ENCODE results near the gene PBRM1.

PBRM1 gene

DNA sequence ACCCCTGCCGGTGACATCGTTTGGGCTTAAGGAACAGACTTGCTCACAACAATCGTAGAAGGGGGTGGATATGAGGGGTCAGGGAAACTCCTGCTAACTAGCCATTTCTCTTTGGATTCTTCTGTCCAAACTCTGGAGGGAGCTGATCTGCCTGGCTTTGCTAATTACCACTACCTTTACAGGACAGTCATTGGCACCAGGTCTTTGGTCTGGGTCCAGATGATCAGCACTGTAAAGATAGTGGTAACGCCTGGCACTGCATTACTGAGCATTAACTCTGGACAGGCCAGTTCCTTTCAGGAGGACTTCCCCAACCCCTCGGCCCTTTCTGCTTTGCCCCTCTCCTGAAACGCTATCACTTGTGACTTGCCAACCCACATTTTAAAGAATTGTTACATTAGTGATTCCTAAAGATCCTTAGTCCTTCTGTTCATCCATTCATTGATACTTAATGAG lies 148.5 kb downstream of the PBRM1 start:
- no peak for DNase-seq (ENCODE audit: extremely low read depth, low read depth)
- TF ChIP-seq, protein P1, sequence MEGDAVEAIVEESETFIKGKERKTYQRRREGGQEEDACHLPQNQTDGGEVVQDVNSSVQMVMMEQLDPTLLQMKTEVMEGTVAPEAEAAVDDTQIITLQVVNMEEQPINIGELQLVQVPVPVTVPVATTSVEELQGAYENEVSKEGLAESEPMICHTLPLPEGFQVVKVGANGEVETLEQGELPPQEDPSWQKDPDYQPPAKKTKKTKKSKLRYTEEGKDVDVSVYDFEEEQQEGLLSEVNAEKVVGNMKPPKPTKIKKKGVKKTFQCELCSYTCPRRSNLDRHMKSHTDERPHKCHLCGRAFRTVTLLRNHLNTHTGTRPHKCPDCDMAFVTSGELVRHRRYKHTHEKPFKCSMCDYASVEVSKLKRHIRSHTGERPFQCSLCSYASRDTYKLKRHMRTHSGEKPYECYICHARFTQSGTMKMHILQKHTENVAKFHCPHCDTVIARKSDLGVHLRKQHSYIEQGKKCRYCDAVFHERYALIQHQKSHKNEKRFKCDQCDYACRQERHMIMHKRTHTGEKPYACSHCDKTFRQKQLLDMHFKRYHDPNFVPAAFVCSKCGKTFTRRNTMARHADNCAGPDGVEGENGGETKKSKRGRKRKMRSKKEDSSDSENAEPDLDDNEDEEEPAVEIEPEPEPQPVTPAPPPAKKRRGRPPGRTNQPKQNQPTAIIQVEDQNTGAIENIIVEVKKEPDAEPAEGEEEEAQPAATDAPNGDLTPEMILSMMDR (IDR thresholded peaks at IDR 0.05; ENCODE audit: low read depth, low read length, missing control alignments): no peak
- peak overlapping the region; percentile 97 for H3K4me3 ChIP-seq (replicated peaks; ENCODE audit: low read depth, low read length)

DNA sequence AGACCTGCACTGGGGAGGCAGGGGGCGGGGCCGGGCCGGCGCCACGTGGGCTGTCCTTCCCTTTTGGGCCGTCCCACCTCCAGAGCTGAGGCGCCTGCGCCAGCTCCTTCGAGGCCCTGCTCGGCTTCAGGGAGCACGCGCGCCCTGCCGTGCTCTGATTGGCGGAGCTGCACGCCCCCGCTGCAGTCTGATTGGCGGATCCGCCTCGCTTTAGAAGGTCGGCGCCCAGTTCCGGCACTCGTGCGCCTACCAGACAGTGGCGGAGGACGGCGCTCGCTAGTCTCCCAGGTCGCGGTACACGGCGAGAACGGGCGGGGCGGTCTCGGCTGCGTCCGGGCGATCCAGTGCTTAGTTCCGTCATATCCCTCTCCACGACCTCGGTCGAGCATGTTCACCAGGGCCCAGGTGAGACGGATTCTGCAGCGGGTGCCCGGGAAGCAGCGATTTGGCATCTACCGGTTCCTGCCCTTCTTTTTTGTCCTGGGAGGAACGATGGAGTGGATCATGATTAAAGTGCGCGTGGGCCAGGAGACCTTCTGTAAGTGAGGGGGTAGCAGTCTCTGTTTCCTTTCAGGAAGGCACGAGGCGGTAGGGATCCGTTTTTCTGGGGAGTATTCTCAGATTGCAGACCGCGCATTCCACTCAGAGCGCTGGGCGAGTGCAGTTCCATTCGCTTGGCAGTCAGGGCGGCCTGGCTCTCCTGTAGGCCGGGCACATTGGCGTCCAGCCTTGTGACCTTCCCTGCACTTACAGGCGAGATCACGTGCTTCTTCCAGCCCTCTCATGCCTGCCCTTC lies 149.1 kb downstream of the PBRM1 start, which contains the start of gene UQCC5:
Gene UQCC5, plus strand, starts transcription at position 237 of the 796 bp plus-strand sequence. Its CDS starts 151 bp downstream, at position 388.
- TF ChIP-seq, protein P1 (IDR thresholded peaks at IDR 0.05; ENCODE audit: low read depth, low read length, missing control alignments): no peak
- peak within 1 kb of the TSS; percentile 97 for H3K4me3 ChIP-seq (replicated peaks; ENCODE audit: low read depth, low read length)
- DNase-seq (ENCODE audit: extremely low read depth, low read depth): peak; percentile 87

DNA sequence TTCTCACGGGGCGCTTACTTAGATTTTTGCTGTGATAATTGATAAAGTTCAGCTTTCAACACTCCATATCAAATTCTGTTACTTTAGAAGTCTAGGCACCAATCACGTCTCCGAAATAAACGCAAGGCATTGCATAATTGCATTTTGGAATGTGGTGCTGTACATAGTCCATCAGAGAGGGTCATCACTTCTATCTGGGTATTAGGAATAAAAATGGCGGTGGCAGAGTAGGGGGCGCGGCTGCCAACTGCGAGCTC lies 149.7 kb downstream of the PBRM1 start:
- TF ChIP-seq, protein P1 (IDR thresholded peaks at IDR 0.05; ENCODE audit: low read depth, low read length, missing control alignments): no peak
- no peak for DNase-seq (ENCODE audit: extremely low read depth, low read depth)
- H3K4me3 ChIP-seq (replicated peaks; ENCODE audit: low read depth, low read length): no peak overlapping the region; the same call in 1 of the 2 replicates

DNA sequence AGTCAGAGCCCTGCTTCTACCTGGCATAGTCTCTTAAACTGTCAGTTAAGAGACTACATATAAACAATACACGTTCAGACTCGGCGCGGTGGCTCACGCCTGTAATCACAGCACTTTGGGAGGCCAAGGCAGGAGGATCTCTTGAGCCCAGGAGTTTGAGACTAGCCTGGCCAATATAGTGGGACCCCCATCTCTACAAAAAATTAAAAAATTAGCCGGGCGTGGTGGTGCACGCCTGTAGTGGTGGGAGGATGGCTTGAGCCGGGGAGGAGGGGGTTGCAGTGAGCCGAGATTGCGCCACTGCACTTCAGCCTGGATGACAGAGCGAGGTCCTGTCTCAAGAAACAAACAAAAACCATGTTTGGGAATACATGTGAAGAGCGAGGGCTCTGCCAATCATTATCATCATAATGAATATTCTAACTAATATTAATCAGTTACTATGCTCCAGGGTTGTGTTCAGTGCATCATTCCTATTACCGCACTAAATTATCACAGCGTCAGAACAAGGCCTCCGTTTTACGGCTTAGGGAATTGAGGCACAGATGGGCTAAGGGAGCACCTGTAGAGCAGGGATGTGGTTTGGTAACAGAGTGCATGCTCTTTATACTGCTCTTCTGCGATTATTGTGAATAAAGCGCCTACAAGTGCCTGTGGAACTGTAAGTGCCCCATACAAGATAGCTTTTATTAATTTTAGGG lies 150.2 kb downstream of the PBRM1 start:
- H3K4me3 ChIP-seq (replicated peaks; ENCODE audit: low read depth, low read length): peak overlapping the region; percentile 53
- DNase-seq (ENCODE audit: extremely low read depth, low read depth): no peak
- TF ChIP-seq, protein P1 (IDR thresholded peaks at IDR 0.05; ENCODE audit: low read depth, low read length, missing control alignments): no peak

DNA sequence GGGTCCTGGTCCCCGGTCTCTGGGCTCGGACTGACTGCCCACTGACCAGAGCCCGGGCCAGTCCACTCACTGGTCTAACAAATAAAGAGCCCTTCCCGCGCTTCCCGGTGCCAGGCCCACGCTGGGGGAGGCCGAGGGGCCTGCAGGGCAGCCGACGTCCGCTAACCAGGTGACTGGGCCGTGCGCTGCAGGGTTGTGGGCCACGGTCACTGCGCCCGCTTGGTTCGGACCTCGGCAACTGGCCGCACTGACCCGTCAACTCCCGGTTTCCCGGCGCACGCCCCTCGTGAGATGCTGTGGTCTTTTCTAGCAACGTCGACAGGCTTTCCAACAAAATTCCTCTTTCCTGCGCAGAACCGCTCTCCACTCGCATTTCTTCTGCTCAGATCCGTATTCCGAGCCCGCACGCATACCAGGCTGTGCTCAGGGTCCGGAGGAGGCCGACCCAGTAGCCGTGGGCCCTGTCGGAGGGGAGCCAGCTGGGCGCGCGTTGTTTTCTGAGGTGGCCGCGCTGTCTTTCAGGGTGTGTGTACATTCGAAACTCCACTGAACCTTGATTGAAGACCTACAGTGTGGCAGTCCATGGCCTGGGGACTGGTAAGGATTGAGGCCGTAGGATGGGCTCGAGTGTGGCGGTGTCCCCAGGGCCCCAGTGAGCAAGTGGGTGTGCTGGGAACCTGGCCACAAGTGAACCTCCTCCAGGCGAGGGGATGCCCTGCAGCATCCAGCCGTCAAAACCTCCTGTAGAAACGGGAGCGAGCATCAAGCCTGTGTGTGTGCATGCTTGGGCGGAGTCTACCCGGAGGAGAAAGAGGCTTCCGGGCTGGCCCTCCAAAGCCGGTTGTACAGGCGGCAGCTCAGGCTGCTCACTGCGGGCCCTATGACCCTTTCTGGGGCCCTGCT lies 151.2 kb downstream of the PBRM1 start:
- peak overlapping the region; percentile 53 for H3K4me3 ChIP-seq (replicated peaks; ENCODE audit: low read depth, low read length)
- TF ChIP-seq, protein P1 (IDR thresholded peaks at IDR 0.05; ENCODE audit: low read depth, low read length, missing control alignments): no peak
- DNase-seq (ENCODE audit: extremely low read depth, low read depth): no peak

DNA sequence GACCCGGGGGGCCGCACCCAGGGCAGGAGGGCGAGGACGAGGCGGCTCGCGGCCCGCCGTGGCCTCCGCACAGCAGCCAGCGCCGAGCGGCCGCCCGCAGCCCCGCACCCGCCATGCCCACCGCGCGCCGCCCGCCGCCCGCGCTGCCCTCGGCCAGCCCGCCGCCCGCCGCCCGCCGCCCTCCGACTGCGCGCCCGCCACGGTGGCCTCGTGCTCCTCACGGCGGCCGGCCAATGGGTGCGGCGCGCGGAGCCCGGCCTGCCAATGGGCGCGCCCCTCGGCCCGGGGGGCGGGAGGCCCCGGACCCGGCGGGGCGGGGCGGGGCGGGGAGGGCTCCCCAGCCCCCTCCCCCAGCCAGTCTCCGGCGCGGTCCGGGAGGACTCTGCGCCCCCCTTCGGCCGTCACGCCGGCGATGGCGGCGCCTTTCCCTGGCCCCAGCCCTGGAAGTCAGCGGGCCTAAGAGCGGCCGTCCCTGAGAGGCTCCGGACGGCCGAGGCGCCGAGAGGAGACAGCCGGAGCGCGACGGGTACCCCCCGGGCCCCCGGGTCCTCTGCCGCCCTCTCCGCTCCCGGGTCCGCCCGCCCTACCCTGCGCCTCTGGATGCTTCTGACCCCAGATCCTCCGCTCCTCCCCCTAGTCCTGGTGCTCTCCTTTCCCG lies 152.0 kb downstream of the PBRM1 start, which contains the start of gene NT5DC2:
Gene NT5DC2, minus strand, starts transcription at position 235 of the 658 bp plus-strand sequence. Its CDS starts 120 bp downstream, at position 115.
- TF ChIP-seq, protein P1 (IDR thresholded peaks at IDR 0.05; ENCODE audit: low read depth, low read length, missing control alignments): no peak
- DNase-seq (ENCODE audit: extremely low read depth, low read depth): no peak

More for the DNA sequence above, 152.0 kb downstream of the PBRM1 start, which contains the start of gene NT5DC2:
- peak within 1 kb of the TSS; percentile 75 for H3K4me3 ChIP-seq (replicated peaks; ENCODE audit: low read depth, low read length)
